ENCODE results near the gene C14orf180.

DNA sequence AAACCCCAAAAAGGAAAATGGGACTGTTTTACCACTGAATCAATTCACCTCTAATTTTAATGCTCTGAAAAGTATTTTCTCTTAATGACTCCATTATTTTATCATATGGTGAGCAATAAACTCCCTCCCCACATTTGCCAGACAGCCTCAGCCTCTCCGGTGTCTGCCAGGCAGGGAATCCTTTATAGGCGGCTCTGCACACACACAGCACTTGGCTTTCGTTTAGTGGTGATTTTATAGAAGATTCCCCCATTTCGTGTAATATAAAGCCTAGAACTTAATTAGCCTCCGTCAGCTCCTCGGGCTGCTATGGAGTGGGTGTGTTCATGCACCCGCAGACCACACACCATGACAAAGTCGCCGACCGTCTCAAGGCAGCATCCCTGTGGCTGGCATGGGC, 10.1 kb upstream of the C14orf180 start:
- TF ChIP-seq, protein P1, sequence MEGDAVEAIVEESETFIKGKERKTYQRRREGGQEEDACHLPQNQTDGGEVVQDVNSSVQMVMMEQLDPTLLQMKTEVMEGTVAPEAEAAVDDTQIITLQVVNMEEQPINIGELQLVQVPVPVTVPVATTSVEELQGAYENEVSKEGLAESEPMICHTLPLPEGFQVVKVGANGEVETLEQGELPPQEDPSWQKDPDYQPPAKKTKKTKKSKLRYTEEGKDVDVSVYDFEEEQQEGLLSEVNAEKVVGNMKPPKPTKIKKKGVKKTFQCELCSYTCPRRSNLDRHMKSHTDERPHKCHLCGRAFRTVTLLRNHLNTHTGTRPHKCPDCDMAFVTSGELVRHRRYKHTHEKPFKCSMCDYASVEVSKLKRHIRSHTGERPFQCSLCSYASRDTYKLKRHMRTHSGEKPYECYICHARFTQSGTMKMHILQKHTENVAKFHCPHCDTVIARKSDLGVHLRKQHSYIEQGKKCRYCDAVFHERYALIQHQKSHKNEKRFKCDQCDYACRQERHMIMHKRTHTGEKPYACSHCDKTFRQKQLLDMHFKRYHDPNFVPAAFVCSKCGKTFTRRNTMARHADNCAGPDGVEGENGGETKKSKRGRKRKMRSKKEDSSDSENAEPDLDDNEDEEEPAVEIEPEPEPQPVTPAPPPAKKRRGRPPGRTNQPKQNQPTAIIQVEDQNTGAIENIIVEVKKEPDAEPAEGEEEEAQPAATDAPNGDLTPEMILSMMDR (conservative IDR thresholded peaks at IDR 0.05; ENCODE audit: low read length) = no peak
- TF ChIP-seq EZH2phosphoT487 (IDR thresholded peaks at IDR 0.05; ENCODE audit: borderline replicate concordance, low read depth, low read length) = no peak
